Prostate gland (tissue), 2 donors: Measurements from ENCODE around the gene HEXA. TPM values are rescaled to one million over a fixed set of nuclear protein-coding genes. Genes with fewer than 3 reads are reported as not detected.
A peak's percentile ranks its signal among the peaks of the same experiment; 100 is the strongest.
"Not testable (repeated sequence)": the region's sequence is repeated elsewhere in the genome, so short reads cannot be mapped to it uniquely, and the experiment has no call there.

Experiments
- DNase-seq: peaks from one replicate; pipeline ENCODE4 v3.0.0-alpha.2; 2019; ENCODE audit warnings: low spot score
- H3K27ac ChIP-seq, 2 donors: fragments of 200-600 bp; sonication (generic); 2 replicates each; pipeline ENCODE4 v1.5.1; 2017 to 2019
- H3K27me3 ChIP-seq: fragments of 200-600 bp; sonication (generic); replicated peaks from 2 replicates; pipeline ENCODE4 v1.5.1; 2019; ENCODE audit not compliant: insufficient read depth
- H3K36me3 ChIP-seq, 2 donors: fragments of 200-600 bp; sonication (generic); 1 replicate in 1 of 2; 2 replicates in 1 of 2; pipeline versions ENCODE4 v1.5.1 to v1.8.1; 2017 to 2019
- H3K4me1 ChIP-seq: fragments of 200-600 bp; sonication (generic); replicated peaks from 2 replicates; pipeline ENCODE4 v1.5.1; 2019
- H3K4me3 ChIP-seq, 2 donors: fragments of 200-600 bp; sonication (generic); 2 replicates each; pipeline ENCODE4 v1.5.1; 2017 to 2019
- H3K9me3 ChIP-seq: fragments of 200-600 bp; sonication (generic); 2 replicates; pipeline ENCODE4 v1.5.1; 2017
- POLR2A ChIP-seq: fragments of 450-650 bp; IDR thresholded peaks from one replicate; pipeline ENCODE4 v1.6.1; 2016; ENCODE audit warnings: antibody characterized with exemption, mild to moderate bottlenecking
- POLR2AphosphoS5 ChIP-seq: sonication (generic); formaldehyde crosslinking; IDR thresholded peaks from one replicate; pipeline ENCODE4 v1.6.1; 2017; ENCODE audit warnings: antibody characterized with exemption
- WGBS: methylation state at CpG from one replicate; pipeline ENCODE4 v1.1.5; 2018; 5-methylcytosine and 5-hydroxymethylcytosine counted together
- intact Hi-C: fragments of 100-400 bp; cut with DNase I; formaldehyde crosslinking; loops from one replicate; pipeline ENCODE4 v1.14.2; 2022
- total RNA-seq, 2 donors: library from RNA; depleted of rRNA; stranded (reverse); fragments of >200 nt; gene quantifications; one replicate each; pipeline ENCODE4 v1.1.0, GENCODE V29; 2016
- TF ChIP-seq, protein P1 (sequence below), 4 experiments: fragments of 200-600 bp in 2 of 4; fragments of 450-650 bp in 2 of 4; sonication (generic) in 2 of 4; IDR thresholded peaks; 1 replicate in 3 of 4; 2 replicates in 1 of 4; pipeline ENCODE4 v1.5.1; 2016 to 2019; ENCODE audit warnings: antibody characterized with exemption in 4 of 4, mild to moderate bottlenecking in 2 of 4, moderate library complexity in 2 of 4

Gene HEXA
- total RNA-seq, result 100 to 1,000 TPM in 1 of 2 donors, 10 to 100 TPM in 1; 78.1 to 176 TPM

DNA sequence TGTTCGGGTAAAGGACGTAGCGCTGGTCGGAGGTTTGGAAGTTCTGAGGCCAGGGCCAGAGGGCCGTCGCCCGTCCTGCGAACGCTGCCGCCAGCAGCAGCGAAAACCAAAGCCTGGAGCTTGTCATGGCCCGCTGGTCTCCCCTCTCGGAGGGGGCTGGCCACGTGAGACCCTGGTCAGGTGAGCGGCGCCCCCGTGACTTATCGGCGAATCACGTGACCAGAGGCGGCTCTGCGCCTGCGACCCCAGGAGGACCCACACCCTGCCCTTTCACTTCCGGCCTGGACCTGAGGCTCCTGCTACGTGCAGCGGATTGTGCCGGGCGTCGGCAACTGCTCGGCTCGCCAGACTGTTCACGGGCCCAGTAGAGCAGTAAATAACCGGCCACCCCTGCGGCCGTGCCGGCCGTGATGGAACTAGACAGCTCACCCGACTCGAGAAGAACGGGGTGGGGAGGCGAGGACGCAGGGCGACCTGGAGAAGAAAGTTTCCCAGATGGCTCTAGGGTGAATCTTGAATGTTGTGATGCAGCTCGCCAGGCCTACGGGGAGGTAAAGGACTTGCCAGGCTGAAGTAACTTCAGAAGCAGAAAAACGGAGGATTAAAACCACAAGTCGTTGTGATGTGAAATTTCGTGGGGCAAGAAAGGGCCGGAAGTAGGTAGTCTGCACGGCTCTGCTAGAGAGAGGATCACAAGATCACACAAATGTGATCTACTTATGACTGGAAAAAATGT is at the start of gene HEXA:
Gene HEXA (minus strand): TSS at position 169 of the 736 bp plus-strand sequence. CDS start 42 bp downstream, at position 127.
- intact Hi-C loops, result loop anchor here (2.0 to 10.0 kb wide), 3 partner anchors 61 to 103 kb away; partner anchors contain the start of genes ARIH1 and PARP6

DNA sequence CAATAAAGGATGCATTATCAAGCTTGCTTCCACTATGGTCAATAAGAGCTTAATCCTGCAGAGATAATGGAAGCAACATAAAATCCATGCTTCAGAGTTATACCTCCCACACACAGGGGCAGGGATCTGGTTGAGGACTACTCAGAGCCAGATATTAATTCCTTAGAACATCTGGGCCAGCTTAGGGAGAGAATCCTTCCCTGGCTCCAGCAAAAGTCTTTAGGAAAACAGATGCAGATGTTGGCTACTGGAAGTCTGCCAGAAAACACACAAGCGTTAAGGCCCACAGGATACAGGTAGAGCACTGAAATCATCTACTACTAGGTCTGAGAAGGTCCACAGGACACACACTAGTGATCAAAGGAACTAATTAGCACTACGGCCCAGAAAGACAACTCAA is 47.4 kb upstream of the HEXA start:
- Histone ChIP-seq H3K36me3 (no peaks in the 10 kb centered on the region), H3K9me3 (no peaks in the 10 kb centered on the region), H3K4me3 (no peak overlapping the region), H3K27me3 (no peaks in the 10 kb centered on the region), H3K27ac (no peak overlapping the region), H3K4me1 (no peaks in the 10 kb centered on the region)
- DNase-seq, result no peak
- intact Hi-C loops, result no loop called here
- no peak for TF ChIP-seq POLR2A
- WGBS, result 67% methylated on average over 2 of the region's 2 CpGs

More for the DNA sequence above, at the start of gene HEXA:
- peak; percentile 93 for DNase-seq
- Histone ChIP-seq H3K9me3 (no peaks in the 10 kb centered on the region), H3K27me3 (no peaks in the 10 kb centered on the region), H3K4me1 (no peaks in the 10 kb centered on the region), H3K27ac (peak within 1 kb of the TSS; percentile 84 to 88), H3K36me3 (no peaks in the 10 kb centered on the region), H3K4me3 (peak within 1 kb of the TSS; percentile 59 to 85)
- WGBS, result under 1% methylated on average over 49 of the region's 50 CpGs
- TF ChIP-seq POLR2AphosphoS5, result peak; percentile 94
- peak; percentile 70 for TF ChIP-seq POLR2A
- TF ChIP-seq, protein P1, sequence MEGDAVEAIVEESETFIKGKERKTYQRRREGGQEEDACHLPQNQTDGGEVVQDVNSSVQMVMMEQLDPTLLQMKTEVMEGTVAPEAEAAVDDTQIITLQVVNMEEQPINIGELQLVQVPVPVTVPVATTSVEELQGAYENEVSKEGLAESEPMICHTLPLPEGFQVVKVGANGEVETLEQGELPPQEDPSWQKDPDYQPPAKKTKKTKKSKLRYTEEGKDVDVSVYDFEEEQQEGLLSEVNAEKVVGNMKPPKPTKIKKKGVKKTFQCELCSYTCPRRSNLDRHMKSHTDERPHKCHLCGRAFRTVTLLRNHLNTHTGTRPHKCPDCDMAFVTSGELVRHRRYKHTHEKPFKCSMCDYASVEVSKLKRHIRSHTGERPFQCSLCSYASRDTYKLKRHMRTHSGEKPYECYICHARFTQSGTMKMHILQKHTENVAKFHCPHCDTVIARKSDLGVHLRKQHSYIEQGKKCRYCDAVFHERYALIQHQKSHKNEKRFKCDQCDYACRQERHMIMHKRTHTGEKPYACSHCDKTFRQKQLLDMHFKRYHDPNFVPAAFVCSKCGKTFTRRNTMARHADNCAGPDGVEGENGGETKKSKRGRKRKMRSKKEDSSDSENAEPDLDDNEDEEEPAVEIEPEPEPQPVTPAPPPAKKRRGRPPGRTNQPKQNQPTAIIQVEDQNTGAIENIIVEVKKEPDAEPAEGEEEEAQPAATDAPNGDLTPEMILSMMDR (IDR thresholded peaks at IDR 0.05), result peak in 2 of 4 experiments; percentile 18 to 29

DNA sequence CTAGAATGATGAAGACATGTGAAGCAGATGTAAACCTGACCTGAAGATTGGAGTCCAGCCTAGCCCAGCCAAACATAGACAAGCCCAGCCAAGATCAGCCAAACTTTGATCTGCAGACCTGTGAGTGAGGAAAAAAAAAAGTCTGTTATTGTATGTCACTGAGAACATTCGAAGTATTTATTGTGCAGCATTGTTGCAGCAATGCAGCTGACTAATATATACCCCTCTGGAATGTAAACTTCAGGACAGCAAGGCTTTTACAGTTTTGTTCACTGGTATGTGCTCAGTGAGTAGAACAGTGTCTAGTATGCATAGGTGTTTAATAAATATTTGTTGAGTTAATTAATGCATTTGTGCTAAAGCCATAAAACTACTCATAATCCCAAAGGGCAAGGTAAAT is 45.7 kb upstream of the HEXA start:
- Histone ChIP-seq H3K9me3 (no peaks in the 10 kb centered on the region), H3K4me3 (no peak overlapping the region), H3K27me3 (no peaks in the 10 kb centered on the region), H3K4me1 (no peaks in the 10 kb centered on the region), H3K36me3 (no peaks in the 10 kb centered on the region), H3K27ac (no peak overlapping the region)
- intact Hi-C loops, result no loop called here
- WGBS, result 43% methylated on average over 1 of the region's 1 CpG
- DNase-seq, result no peak
- TF ChIP-seq, protein P1 (IDR thresholded peaks at IDR 0.05), result no peak
- TF ChIP-seq POLR2A (no peak), POLR2AphosphoS5 (no peak)

DNA sequence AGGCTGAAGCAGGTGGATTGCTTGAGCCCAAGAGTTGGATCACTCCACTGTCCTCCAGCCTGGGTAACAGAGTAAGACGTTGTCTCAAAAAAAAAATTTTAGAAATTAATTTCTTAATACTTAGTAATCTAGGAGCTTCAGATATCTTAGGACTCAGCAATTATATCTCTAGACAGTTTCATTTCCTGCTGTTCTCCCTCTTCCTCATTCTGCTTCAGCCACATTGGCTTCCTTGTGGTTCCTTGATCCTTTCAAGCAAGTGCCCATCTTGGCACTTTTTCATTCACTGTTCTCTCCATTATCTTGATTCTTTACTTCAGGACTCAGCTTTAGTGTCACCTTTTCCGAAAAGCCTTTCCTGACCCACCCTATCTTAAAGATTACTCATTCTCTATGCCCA is 44.8 kb upstream of the HEXA start:
- H3K27me3 ChIP-seq, result no peaks in the 10 kb centered on the region
- no peaks in the 10 kb centered on the region for H3K9me3 ChIP-seq
- H3K36me3 ChIP-seq, result no peaks in the 10 kb centered on the region
- no peaks in the 10 kb centered on the region for H3K4me1 ChIP-seq
- no peak for DNase-seq
- no peak overlapping the region for H3K4me3 ChIP-seq
- TF ChIP-seq, protein P1 (IDR thresholded peaks at IDR 0.05), result no peak
- no peak for TF ChIP-seq POLR2AphosphoS5
- TF ChIP-seq POLR2A, result no peak
- intact Hi-C loops, result no loop called here
- H3K27ac ChIP-seq, result no peak overlapping the region
- 81% methylated on average over 2 of the region's 2 CpGs for WGBS

DNA sequence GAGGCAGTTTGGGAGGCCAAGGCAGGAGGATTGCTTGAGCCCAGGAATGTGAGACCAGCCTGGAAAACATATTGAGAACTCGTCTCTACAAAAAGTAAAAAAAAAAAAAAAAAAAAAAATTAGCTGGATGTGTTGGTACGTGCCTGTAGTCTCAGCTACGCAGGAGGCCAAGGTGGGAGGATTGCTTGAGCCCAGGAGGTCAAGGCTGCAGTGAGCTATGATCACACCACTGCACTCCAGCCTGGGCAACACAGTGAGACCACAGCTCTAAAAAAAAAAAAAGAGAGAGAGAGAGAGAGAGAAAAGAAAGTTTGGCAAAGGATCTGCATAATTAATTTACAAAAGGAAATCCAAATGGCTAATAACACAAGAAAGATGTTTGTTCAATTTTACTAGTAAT is 44.0 kb upstream of the HEXA start:
- H3K4me1 ChIP-seq, H3K27me3 ChIP-seq, H3K9me3 ChIP-seq, intact Hi-C loops, H3K27ac ChIP-seq, DNase-seq, H3K4me3 ChIP-seq, H3K36me3 ChIP-seq: not testable (repeated sequence)
- 71% methylated on average over 3 of the region's 3 CpGs for WGBS

DNA sequence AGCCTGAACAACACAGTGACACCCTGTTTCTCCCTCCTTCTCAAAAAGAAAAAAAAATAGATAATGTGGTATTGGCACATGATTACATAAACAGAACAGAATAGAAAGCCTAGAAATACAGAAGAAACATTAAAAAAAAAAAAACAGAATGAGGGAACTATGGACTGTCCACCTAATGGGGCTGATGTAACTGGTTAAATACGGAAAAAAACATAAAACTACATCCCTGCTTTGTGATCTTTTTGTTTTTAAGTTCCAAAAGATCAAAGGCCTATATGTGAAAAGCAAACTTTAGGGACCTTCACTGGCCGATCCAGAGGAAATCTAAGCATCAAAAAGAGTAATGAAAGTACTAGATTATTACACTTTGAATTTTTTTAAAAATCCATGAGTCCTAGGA is 39.5 kb upstream of the HEXA start:
- whole genome bisulfite sequencing, result 66% methylated on average over 2 of the region's 2 CpGs
- DNase-seq, result no peak
- Histone ChIP-seq H3K4me1 (no peaks in the 10 kb centered on the region), H3K27me3 (no peaks in the 10 kb centered on the region), H3K36me3 (no peaks in the 10 kb centered on the region), H3K9me3 (no peaks in the 10 kb centered on the region), H3K27ac (no peak overlapping the region), H3K4me3 (no peak overlapping the region)
- intact Hi-C loops, result no loop called here
- TF ChIP-seq POLR2AphosphoS5 (no peak), POLR2A (no peak)
- TF ChIP-seq, protein P1 (IDR thresholded peaks at IDR 0.05), result no peak

DNA sequence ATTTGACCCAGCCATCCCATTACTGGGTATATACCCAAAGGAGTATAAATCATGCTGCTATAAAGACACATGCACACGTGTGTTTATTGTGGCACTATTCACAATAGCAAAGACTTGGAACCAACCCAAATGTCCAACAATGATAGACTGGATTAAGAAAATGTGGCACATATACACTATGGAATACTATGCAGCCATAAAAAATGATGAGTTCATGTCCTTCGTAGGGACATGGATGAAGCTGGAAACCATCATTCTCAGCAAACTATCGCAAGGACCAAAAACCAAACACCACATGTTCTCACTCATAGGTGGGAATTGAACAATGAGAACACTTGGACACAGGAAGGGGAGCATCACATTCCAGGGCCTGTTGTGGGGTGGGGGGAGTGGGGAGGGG is 37.5 kb upstream of the HEXA start:
- H3K9me3 ChIP-seq, result not testable (repeated sequence)

More for the DNA sequence above, 37.5 kb upstream of the HEXA start:
- H3K4me3 ChIP-seq, H3K27ac ChIP-seq, intact Hi-C loops, H3K36me3 ChIP-seq, H3K4me1 ChIP-seq, H3K27me3 ChIP-seq, DNase-seq: not testable (repeated sequence)
- WGBS, result 77% methylated on average over 3 of the region's 3 CpGs
